Brain microvascular endothelial cell (primary cell): Measurements from ENCODE around the gene HOMER2.

Source experiments
- DNase-seq: peaks from one replicate; pipeline ENCODE4 v3.0.0-alpha.2; 2020
- H3K27ac ChIP-seq: fragments of 250-450 bp; sonication (Bioruptor Pico); 2 replicates; pipeline ENCODE4 v1.5.1; 2020; ENCODE audit warnings: mild to moderate bottlenecking, moderate library complexity
- H3K27me3 ChIP-seq: fragments of 250-450 bp; sonication (Bioruptor Pico); replicated peaks from 2 replicates; pipeline ENCODE4 v1.5.1; 2020; ENCODE audit warnings: mild to moderate bottlenecking
- H3K36me3 ChIP-seq: fragments of 250-450 bp; sonication (Bioruptor Pico); replicated peaks from 2 replicates; pipeline ENCODE4 v1.5.1; 2020; ENCODE audit warnings: mild to moderate bottlenecking
- H3K4me3 ChIP-seq: 2 replicates; pipeline ENCODE4 v1.5.1; 2011; ENCODE audit warnings: low read depth, mild to moderate bottlenecking, control low read depth, low read length, moderate library complexity
- CTCF ChIP-seq: IDR thresholded peaks from 2 replicates; pipeline ENCODE4 v1.5.1; 2011; ENCODE audit warnings: low read depth, mild to moderate bottlenecking, moderate library complexity, low read length, control low read depth, inconsistent platforms; ENCODE audit errors: missing control alignments
- in situ Hi-C: cut with HindIII; loops from 2 replicates; pipeline ENCODE4 v1.10.0; 2017; ENCODE audit warnings: low sequenced_read_pairs, low pct_ligation_motif_present

HOMER2 gene

GRCh38 chr15:82799183-82799841, 153.2 kb downstream of the HOMER2 start:
- Histone ChIP-seq H3K27ac (no peak overlapping the region), H3K4me3 (no peak overlapping the region), H3K36me3 (no peaks in the 10 kb centered on the region), H3K27me3 (no peaks in the 10 kb centered on the region)
- no peak for DNase-seq
- in situ Hi-C loops = no loop called here
- no peak for TF ChIP-seq CTCF
